Activated T-cell treated with anti-CD3 and anti-CD28 coated beads, Interleukin-2, amount 50 U/mL, for 1 hour (primary cell): ENCODE data around the gene NBEAL1.
A peak's percentile ranks its signal among the peaks of the same experiment; 100 is the strongest.
"Not testable (repeated sequence)": the region's sequence is repeated elsewhere in the genome, so short reads cannot be mapped to it uniquely, and the experiment has no call there.

ENCODE experiments used
- DNase-seq: peaks from one replicate; pipeline ENCODE4 v3.0.0-alpha.2; 2020

Gene NBEAL1

DNA sequence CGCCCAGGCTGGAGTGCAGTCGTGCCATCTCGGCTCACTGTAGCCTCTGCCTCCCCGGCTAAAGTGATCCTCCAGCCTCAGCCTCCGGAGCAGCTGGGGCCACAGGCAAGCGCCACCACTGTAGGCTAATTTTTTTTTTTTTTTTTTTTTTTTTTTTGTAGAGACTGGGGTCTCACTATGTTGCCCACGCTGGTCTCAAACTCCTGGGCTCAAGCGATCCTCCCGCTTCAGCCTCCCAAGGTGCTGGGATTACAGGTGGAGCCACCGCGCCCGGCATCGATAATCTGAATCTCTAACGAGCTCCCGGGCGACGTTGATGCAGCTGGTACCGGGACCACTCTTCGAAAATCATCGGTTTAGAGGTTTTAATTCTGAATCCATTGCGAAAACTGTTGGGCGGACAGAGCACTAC, 223.6 kb downstream of the NBEAL1 start:
- no peak for DNase-seq

DNA sequence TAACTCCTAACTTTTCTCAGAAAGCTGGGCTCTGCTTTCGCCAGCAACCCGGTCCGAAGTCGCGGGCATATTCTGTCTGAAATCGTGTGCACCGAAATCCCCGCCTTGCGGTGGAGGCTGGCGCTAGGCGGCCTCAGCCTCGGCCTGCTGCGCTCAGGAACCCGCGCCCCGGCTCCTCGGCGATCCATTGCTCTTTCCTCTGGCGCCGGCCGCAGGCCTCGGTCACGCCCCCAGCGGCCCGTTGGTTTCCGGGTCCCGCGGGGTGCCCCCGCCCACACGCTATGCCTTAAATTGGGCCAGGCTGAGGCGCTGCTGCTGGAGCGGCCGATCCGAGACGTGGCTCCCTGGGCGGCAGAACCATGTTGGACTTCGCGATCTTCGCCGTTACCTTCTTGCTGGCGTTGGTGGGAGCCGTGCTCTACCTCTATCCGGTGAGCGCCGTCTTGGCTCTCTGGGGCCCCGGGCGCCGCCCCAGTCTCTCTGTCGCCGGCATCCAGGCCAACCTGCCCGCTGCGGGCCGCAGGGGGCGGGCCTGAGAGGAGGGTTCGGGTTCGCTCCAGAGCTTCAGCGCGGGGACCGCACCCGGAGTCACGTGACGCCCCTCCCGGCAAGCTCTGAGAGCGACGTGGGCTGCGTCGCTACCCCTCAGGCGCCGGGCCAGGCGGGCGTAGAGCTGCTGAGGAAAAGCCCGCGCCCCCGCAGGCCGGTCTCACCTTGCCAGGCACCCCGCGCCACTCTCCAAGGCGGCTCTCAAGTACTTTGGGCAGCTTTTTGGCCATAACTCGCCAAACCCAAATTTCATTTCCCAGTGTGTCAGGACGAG, 224.2 kb downstream of the NBEAL1 start, which contains the start of gene CYP20A1:
Gene CYP20A1, plus strand, starts transcription at position 315 of the 823 bp plus-strand sequence. Its CDS starts 45 bp downstream, at position 360.
- DNase-seq = peak; percentile 98

DNA sequence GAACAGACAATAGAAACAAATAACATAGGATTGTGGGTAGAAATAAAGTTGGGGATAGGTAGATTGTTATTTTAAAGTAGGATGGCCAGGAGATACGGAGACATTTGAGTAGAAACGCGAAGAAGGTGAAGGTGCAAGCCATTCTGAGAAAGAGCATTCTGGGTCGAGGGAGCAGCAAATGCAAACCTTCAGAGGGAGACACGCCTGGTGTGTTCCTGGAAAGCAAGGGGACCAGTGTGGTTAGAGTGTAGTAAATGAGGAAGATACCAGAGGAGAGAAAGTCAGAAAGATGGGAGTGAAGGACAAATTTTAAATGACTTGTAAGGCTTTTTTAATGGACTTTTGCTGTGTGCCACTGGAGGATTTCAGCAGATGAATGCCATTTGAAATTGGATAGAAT, 225.8 kb downstream of the NBEAL1 start:
- DNase-seq = no peak

DNA sequence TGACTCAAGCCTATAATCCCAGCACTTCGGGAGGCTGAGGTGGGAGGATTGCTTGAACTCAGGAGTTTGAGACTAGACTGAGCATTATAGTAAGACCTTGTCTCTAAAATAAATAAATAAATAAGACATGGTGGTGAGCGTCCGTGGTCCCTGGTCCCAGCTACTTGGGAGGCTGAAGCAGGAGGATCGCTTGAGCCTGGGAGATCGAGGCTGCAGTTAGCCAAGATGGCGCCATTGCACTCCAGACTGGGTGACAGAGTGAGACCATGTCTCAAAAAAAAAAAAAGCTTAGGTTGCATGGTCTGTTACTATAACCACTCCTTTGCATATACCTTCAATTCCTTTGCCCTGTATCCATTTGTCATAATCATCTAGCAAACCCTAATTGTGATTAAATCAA, 227.8 kb downstream of the NBEAL1 start:
- DNase-seq = no peak

DNA sequence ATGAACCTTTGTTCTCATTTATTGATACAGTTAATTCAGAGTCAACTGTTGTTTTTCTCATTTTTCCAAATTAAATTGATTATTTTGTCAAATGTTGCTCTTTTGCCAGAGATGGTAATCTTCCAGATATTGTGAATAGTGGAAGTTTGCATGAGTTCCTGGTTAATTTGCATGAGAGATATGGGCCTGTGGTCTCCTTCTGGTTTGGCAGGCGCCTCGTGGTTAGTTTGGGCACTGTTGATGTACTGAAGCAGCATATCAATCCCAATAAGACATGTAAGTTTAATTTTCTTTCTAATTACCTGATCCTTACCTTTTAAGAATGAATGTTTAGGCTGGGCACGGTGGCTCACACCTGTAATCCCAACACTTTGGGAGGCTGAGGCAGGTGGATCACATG, 232.0 kb downstream of the NBEAL1 start:
- DNase-seq = no peak

DNA sequence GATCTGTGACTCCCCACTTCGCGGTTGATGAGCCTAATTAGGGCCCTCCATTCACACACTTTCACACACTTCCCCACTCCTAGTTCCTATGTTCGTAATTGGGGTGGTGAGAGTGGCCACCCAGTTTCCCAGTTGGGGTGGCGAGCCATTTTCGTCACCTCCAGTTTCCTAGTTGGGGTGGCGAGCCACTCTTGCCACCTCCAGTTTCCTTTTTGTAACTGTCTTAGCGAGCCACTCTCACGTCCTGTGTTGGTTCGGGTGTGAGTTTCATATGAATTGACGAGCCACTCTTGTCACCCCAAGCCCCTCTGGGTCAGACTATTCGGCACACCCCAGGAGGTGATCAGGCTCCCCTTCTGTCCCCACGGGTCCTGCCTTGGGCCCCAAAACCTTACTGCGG, 238.1 kb downstream of the NBEAL1 start:
- DNase-seq = no peak

DNA sequence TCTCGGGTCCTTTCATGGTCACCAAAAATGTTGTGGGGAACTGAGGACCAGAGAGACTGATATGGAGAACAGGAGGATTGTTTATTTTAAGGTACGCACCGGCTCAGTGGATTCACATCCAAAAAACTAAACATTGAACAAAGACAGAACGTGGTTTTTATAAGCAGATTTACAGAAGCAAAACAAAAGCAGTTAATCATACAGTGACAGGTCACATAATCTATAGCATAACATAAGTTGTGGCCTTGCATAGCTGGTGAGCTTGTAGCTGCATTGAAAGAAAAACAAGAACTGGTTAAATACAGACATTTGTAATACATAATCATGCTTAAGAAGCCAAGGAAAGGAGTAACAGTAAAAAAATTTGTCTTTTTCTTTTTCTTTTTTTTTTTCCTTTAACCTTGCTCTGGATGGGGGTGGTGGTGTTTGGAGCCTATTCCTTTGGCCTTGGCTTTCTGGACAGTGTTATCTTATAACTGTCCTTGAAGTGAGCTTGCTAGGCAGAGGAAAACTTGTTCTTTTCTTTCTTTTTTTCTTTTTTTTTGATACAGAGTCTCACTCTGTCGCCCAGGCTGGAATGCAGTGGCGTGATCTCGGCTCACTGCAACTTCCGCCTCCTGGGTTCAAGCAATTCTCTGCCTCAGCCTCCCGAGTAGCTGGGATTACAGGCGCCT, 238.9 kb downstream of the NBEAL1 start:
- not testable (repeated sequence) for DNase-seq

DNA sequence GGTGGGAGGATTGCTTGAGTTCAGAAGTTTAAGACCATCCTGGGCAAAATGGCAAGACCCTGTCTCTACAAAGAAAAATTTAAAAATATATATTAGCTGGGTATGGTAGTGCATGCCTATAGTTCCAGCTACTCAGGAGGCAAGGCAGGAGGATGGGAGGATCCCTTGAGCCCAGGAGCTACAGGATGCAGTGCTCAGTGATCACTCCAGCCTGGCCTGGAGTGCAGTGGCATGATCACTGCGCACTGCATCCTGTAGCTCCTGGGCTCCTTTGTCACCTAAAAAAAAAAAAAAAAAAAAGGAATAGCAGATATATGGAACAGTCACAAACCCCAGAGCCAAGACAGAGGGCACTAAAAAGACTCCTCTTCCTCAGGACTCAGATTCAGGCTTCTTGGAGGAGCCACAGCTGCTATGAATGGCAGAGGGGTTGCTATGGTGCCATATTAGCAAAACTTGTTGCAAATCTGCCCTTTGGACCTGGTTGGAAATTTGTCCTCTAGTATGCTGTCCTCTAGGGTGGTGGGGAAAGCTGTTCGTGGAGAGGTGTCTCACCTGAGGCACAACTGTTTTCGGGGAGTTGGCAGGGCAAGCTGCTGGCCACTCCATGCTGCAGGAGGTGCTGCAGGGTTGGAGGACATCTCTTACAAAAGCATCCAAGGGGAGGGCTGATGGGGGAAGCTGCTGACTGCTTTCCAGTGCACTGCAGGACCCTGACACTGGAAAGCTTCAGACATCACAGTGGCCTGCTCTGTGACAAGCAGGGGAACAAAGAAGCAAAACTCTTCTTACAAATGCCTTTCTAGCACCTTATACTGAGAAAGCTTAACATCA, 246.9 kb downstream of the NBEAL1 start:
- DNase-seq = no peak
